Panc1 (cell line): ENCODE results near the gene PANX3. TPM values are rescaled to one million over a fixed set of nuclear protein-coding genes. Genes with fewer than 3 reads are reported as not detected.

Experiments
- ATAC-seq: fragments of 200-7000 bp; cut with Tn5 transposase; 2 replicates; pipeline ENCODE4 v1.9.1; 2020; ENCODE audit warnings: mild to moderate bottlenecking, moderate library complexity
- BruUV-seq: library from RNA; stranded (reverse); fragments of 400-500 nt; replicated peaks from 2 replicates; lab custom pipeline; 2021; lab: Mats Ljungman, UMichigan
- CTCF ChIA-PET: fragments of 300-600 bp; sonication (Branson Sonifier 250); formaldehyde crosslinking; loops from one replicate; lab custom pipeline; 2022; ENCODE audit warnings: antibody characterized with exemption; lab: Charles Lee
- POLR2A ChIA-PET: fragments of 300-600 bp; sonication (Branson Sonifier 250); formaldehyde crosslinking; loops from one replicate; lab custom pipeline; 2022; ENCODE audit warnings: antibody characterized with exemption; lab: Charles Lee
- DNase-seq: peaks from one replicate; pipeline ENCODE4 v3.0.0-alpha.2; 2010; ENCODE audit warnings: low read depth, low spot score
- H3K27ac ChIP-seq: 2 replicates; pipeline ENCODE4 v1.5.1; 2011; ENCODE audit warnings: mild to moderate bottlenecking, low read length, inconsistent platforms
- H3K27me3 ChIP-seq: fragments of 200-500 bp; sonication (Bioruptor generic); 2 replicates; pipeline ENCODE4 v1.6.0; 2014; ENCODE audit warnings: low read length, inconsistent platforms; ENCODE audit not compliant: control insufficient read depth, insufficient read depth
- H3K36me3 ChIP-seq: fragments of 200-500 bp; sonication (Bioruptor generic); 2 replicates; pipeline ENCODE4 v1.5.1; 2014; ENCODE audit warnings: inconsistent platforms, mild to moderate bottlenecking, low read length, moderate library complexity; ENCODE audit not compliant: control insufficient read depth, insufficient read depth
- H3K4me1 ChIP-seq: 2 replicates; pipeline ENCODE4 v1.5.1; 2011; ENCODE audit warnings: inconsistent platforms, mild to moderate bottlenecking, low read length, moderate library complexity; ENCODE audit not compliant: control insufficient read depth, insufficient read depth
- H3K4me3 ChIP-seq, 2 experiments: 2 replicates each; pipeline ENCODE4 v1.5.1; 2011 to 2012; ENCODE audit warnings: low read depth in 2 of 2, low read length in 2 of 2, mild to moderate bottlenecking in 2 of 2, inconsistent platforms in 1 of 2, moderate library complexity in 1 of 2
- H3K9me3 ChIP-seq: fragments of 200-500 bp; sonication (Bioruptor generic); 2 replicates; pipeline ENCODE4 v1.5.1; 2014; ENCODE audit warnings: low read depth, mild to moderate bottlenecking, inconsistent platforms, low read length, moderate library complexity; ENCODE audit not compliant: control insufficient read depth, insufficient read depth
- POLR2AphosphoS5 ChIP-seq: IDR thresholded peaks from 2 replicates; pipeline ENCODE4 v1.6.1; 2012; ENCODE audit warnings: mild to moderate bottlenecking, low read depth, low read length, moderate library complexity
- REST ChIP-seq, 2 experiments: IDR thresholded peaks; 2 replicates each; pipeline ENCODE4 v1.6.1; 2011 to 2012; ENCODE audit warnings: low read depth in 2 of 2, control low read depth in 1 of 2, low read length in 1 of 2, mild to moderate bottlenecking in 1 of 2, moderate library complexity in 1 of 2; ENCODE audit not compliant: insufficient read depth in 1 of 2
- SIN3A ChIP-seq: IDR thresholded peaks from 2 replicates; pipeline ENCODE4 v1.6.1; 2012; ENCODE audit warnings: low read depth, mild to moderate bottlenecking, low read length, moderate library complexity, borderline replicate concordance; ENCODE audit not compliant: insufficient read depth
- TCF7L2 ChIP-seq: IDR thresholded peaks from 2 replicates; pipeline ENCODE4 v1.6.1; 2011; ENCODE audit warnings: mild to moderate bottlenecking, low read depth, low read length, inconsistent platforms
- in situ Hi-C: cut with HindIII; loops from 2 replicates; pipeline ENCODE4 v1.10.0; 2016; ENCODE audit warnings: low sequenced_read_pairs, low pct_unique_long_range_greater_than_20kb
- intact Hi-C: fragments of 100-400 bp; cut with micrococcal nuclease; formaldehyde crosslinking; loops from one replicate; pipeline ENCODE4 v1.10.0; 2022; ENCODE audit not compliant: unreplicated experiment
- total RNA-seq: library from RNA; stranded (reverse); gene quantifications from one replicate; pipeline ENCODE4 v1.2.1, GENCODE V29; 2021; ENCODE audit not compliant: unreplicated experiment
- TF ChIP-seq, protein P1 (sequence below): fragments of 450-650 bp; IDR thresholded peaks from 2 replicates; pipeline ENCODE4 v1.5.1; 2017; ENCODE audit warnings: mild to moderate bottlenecking

Gene PANX3
- total RNA-seq, 1 experiment from 2014 or later = not detected

GRCh38 chr11:124570160-124570559, 41.1 kb upstream of the PANX3 start:
- DNase-seq (no peak), ATAC-seq (no peak)
- in situ Hi-C loops = no loop called here
- intact Hi-C loops = no loop called here
- TF ChIP-seq, protein P1, sequence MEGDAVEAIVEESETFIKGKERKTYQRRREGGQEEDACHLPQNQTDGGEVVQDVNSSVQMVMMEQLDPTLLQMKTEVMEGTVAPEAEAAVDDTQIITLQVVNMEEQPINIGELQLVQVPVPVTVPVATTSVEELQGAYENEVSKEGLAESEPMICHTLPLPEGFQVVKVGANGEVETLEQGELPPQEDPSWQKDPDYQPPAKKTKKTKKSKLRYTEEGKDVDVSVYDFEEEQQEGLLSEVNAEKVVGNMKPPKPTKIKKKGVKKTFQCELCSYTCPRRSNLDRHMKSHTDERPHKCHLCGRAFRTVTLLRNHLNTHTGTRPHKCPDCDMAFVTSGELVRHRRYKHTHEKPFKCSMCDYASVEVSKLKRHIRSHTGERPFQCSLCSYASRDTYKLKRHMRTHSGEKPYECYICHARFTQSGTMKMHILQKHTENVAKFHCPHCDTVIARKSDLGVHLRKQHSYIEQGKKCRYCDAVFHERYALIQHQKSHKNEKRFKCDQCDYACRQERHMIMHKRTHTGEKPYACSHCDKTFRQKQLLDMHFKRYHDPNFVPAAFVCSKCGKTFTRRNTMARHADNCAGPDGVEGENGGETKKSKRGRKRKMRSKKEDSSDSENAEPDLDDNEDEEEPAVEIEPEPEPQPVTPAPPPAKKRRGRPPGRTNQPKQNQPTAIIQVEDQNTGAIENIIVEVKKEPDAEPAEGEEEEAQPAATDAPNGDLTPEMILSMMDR = no peak
- TF ChIP-seq POLR2AphosphoS5 (no peak), SIN3A (no peak), REST (IDR thresholded peaks at IDR 0.05; ENCODE audit: insufficient read depth in 1 of 2, low read depth in 2 of 2, low read length in 1 of 2) (no peak), TCF7L2 (no peak)
- CTCF ChIA-PET = no interaction called here
- Histone ChIP-seq H3K4me1 (no peaks in the 10 kb centered on the region), H3K4me3 (no peak overlapping the region), H3K9me3 (no peaks in the 10 kb centered on the region), H3K27me3 (peaks cover 5% of the 10 kb centered on the region; the same call in 1 of the 2 replicates), H3K36me3 (no peaks in the 10 kb centered on the region), H3K27ac (no peak overlapping the region)
- BruUV-seq = no TSS peak
- POLR2A ChIA-PET = no interaction called here

DNA sequence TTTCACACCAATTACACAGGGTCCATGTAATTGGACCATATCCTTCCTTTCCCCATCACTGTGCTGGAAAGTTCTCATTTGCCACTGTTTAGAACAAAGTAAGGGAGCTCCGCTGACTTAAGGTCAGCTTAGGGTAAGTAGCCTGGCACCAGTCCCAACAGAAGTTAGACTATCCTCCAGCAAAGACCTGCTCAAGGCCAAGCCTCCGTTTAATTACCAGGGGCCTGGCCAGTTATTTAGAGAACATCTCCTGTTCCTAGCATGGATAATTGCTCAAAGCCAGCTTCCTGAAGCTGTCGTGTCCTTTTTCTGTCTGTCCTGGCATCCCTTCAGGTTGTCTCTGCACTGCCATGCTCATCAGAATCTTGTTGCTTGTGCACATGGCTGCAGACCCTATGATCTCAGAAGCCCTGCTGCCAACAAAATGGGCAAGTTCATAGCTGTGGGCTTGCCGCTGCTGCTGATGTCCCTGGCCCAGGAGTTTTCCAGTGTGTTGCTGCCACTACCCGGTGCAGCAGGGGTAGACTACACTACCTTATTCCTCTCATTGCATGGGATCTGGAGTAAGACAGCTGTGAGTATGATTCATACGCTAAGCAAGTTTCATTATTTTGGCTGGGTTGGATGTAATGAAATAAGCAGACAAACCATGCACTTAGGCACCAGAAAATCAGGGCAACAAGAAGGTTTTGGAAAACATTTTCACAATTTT, 33.4 kb upstream of the PANX3 start:
- DNase-seq (no peak), ATAC-seq (no peak)
- TF ChIP-seq SIN3A = no peak
- TF ChIP-seq, protein P1 = no peak
- TF ChIP-seq REST (IDR thresholded peaks at IDR 0.05; ENCODE audit: insufficient read depth in 1 of 2, low read depth in 2 of 2, low read length in 1 of 2) = no peak
- TF ChIP-seq TCF7L2 = no peak
- no peak for TF ChIP-seq POLR2AphosphoS5
- H3K27ac ChIP-seq = no peak overlapping the region
- H3K4me3 ChIP-seq = no peak overlapping the region
- no peaks in the 10 kb centered on the region for H3K36me3 ChIP-seq
- ChIA-PET CTCF (no interaction called here), POLR2A (no interaction called here)
- in situ Hi-C loops = no loop called here
- intact Hi-C loops = no loop called here
- H3K9me3 ChIP-seq = no peaks in the 10 kb centered on the region
- no TSS peak for BruUV-seq
- H3K4me1 ChIP-seq = no peaks in the 10 kb centered on the region
- no peaks in the 10 kb centered on the region for H3K27me3 ChIP-seq
